AG04449 (cell line): ENCODE results near the gene HIVEP3.
A peak's percentile ranks its signal among the peaks of the same experiment; 100 is the strongest.

Experiments used
- CTCF ChIA-PET: fragments of 350-600 bp; formaldehyde crosslinking; extraction: SDS; loops from one replicate; lab custom pipeline; 2021; ENCODE audit warnings: antibody characterized with exemption; lab: Yijun Ruan, JAX
- POLR2A ChIA-PET: fragments of 400-600, 350-600 bp; formaldehyde crosslinking; extraction: SDS; loops from one replicate; lab custom pipeline; 2020; ENCODE audit warnings: antibody characterized with exemption, inconsistent platforms; lab: Yijun Ruan, JAX
- DNase-seq: peaks from one replicate; pipeline ENCODE4 v3.0.0-alpha.2; 2010; ENCODE audit warnings: low read depth, low spot score
- H3K4me3 ChIP-seq: 2 replicates; pipeline ENCODE4 v1.5.1; 2011; ENCODE audit warnings: low read depth, mild to moderate bottlenecking, control low read depth, low read length
- TF ChIP-seq, protein P1 (sequence below): IDR thresholded peaks from one replicate; pipeline ENCODE4 v1.5.1; 2011; ENCODE audit warnings: mild to moderate bottlenecking, moderate library complexity, low read length, control low read depth, inconsistent platforms; ENCODE audit not compliant: insufficient read depth; ENCODE audit errors: missing control alignments

The HIVEP3 gene

DNA sequence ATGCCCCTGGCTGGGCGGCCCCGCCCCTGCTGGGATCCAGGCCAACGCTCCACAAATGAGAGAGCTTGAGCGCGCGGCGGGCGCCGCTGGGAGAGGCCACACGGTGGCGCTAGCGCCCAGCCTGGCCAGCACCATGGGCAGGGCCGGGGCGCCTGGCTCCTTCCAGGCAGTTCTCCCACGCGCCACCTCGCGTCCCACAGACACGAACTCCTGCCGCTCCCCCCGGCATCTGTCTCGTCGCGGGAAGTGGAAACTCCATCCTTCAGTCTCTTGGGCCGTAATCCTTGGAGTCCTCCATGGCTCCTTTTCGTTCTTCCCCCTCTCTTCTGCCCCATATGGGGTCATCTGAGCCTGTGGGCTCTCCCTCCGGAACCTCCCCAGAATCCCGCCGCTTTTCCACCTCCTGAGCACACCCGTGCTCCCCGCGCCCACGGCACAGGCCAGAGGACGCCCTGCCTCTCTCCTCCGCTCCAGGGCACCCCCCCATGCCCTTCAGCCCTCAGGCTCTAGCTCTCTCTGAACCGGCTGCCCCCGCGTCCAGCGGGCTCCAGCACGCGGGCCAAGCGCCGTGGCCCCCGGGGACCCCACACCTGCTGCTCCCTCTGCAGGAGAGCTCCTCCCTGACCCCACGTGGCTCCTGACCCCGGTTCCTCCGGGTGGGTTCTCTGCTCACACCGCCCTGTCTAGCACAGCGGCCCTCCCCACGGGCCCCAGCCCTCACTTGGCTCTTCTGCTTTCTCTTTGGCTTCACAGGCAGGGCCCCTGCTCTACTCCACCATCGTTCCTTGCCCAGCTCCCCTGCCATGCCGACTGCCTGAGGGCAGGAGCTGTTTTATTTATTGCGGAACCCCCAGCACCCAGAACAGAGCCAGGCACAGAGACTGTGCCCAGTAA lies 402.3 kb downstream of the HIVEP3 start:
- TF ChIP-seq, protein P1, sequence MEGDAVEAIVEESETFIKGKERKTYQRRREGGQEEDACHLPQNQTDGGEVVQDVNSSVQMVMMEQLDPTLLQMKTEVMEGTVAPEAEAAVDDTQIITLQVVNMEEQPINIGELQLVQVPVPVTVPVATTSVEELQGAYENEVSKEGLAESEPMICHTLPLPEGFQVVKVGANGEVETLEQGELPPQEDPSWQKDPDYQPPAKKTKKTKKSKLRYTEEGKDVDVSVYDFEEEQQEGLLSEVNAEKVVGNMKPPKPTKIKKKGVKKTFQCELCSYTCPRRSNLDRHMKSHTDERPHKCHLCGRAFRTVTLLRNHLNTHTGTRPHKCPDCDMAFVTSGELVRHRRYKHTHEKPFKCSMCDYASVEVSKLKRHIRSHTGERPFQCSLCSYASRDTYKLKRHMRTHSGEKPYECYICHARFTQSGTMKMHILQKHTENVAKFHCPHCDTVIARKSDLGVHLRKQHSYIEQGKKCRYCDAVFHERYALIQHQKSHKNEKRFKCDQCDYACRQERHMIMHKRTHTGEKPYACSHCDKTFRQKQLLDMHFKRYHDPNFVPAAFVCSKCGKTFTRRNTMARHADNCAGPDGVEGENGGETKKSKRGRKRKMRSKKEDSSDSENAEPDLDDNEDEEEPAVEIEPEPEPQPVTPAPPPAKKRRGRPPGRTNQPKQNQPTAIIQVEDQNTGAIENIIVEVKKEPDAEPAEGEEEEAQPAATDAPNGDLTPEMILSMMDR = peak; percentile 99
- ChIA-PET POLR2A (interaction anchor here (1.0 kb wide), 1 partner anchor 146 kb away, joined by 3 read pairs; no protein-coding TSS in a partner anchor), CTCF (interaction anchor here (0.5 to 10.2 kb wide), 48 partner anchors 8 to 657 kb away, joined by 3 to 116 read pairs (median 4); no protein-coding TSS in a partner anchor)
- DNase-seq = no peak
- peak overlapping the region; percentile 13 for H3K4me3 ChIP-seq

DNA sequence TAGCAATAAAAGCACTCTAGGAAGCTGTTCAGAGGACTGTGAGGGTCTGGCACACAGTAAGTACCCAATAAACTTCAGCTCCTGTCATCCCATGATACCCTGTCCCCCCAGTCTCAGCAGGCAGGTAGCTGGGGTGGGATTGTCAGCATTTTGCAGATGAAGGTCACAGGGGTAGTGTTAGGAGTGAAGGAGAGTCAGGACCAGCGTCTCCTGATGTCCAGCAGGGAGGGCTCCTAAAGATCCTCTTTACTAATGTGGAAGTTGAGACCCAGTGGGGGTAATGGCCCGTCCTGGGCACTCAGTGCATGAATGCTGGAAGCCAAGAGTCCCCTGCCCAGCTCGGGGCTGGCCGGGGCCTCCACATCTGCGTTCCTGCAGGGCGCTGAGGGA lies 402.9 kb downstream of the HIVEP3 start:
- POLR2A ChIA-PET = no interaction called here
- CTCF ChIA-PET = interaction anchor here (0.5 to 10.2 kb wide), 45 partner anchors 8 to 658 kb away, joined by 3 to 116 read pairs (median 4); no protein-coding TSS in a partner anchor
- DNase-seq = no peak
- TF ChIP-seq, protein P1 = no peak
- no peak overlapping the region for H3K4me3 ChIP-seq

DNA sequence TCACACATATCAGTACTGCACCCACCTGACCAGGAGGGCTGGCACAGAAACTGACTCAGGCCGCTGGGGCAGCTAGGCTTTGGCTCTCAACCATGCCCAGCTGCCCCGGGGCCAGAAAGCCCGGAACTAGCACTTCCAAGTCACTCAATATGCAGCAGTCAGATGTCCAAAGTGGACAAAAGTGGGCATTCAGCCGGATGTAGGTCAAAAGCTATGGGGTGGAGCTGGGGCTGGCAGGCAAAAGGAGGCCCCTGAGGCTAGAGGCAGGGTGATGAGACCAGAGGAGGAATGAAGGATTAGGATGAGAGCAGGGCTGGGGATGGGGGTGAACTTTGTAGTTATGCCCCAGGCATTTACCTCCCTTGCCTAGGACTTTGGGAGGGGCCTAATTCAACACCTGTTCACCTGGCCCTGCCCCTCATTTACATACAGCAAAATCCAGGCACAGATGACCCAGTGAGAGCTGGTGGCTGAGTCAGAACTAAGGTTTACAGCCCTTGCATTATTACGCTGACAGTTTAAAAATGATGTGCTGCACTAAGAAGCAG lies 403.5 kb downstream of the HIVEP3 start:
- ChIA-PET POLR2A (no interaction called here), CTCF (interaction anchor here (0.6 to 10.2 kb wide), 34 partner anchors 7 to 658 kb away, joined by 3 to 116 read pairs (median 5); no protein-coding TSS in a partner anchor)
- TF ChIP-seq, protein P1 = no peak

DNA sequence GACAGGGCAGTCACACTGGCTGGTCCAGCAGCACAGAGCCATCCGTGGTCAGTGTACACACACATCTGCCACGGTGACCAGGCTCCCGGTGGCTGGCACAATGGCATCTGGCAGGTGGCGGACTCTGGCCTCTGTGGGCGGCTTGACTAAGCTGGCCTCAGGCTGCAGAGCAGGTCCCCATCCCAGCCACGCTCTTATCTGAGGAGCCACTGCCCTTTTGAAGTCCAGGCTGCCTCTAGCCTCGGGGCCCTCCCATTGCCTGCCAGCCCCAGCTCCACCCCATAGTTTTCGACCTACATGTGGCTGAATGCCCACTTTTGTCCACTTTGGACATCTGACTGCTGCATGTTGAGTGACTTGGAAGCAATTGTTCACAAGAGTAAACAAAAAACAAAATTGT lies 404.3 kb downstream of the HIVEP3 start:
- POLR2A ChIA-PET = no interaction called here
- no peak for DNase-seq
- TF ChIP-seq, protein P1 = no peak
- CTCF ChIA-PET = interaction anchor here (0.9 to 10.2 kb wide), 15 partner anchors 9 to 659 kb away, joined by 3 to 116 read pairs (median 10); no protein-coding TSS in a partner anchor
- H3K4me3 ChIP-seq = no peak overlapping the region

More for the DNA sequence above, 403.5 kb downstream of the HIVEP3 start:
- no peak for DNase-seq
- H3K4me3 ChIP-seq = no peak overlapping the region

DNA sequence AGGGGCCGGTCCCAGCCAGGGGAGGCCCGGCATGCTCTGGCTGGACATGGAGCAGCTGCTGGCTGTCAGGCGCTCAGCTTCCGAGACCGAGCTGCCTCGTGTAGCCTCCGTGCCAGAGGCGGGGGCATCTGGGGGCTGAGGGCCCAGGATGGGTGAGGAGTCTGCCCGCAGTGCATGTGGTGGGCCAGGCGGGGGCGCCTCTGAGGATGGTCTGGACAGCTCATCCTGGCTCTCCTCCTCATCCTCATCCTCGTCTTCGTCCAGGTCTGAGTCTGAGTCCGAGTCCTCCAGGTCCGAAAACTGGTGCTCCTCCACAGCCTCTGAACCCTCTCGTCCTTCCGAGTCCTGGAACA lies 405.4 kb downstream of the HIVEP3 start:
- TF ChIP-seq, protein P1 = peak; percentile 42
- POLR2A ChIA-PET = no interaction called here
- DNase-seq = no peak
- CTCF ChIA-PET = interaction anchor here (1.0 to 10.2 kb wide), 6 partner anchors 10 to 222 kb away, joined by 3 to 105 read pairs (median 8); no protein-coding TSS in a partner anchor
- H3K4me3 ChIP-seq = no peak overlapping the region
